DND-41 (cell line): ENCODE data around the gene PCSK4.

Experiments
- ATAC-seq: fragments of 200-7000 bp; cut with Tn5 transposase; 3 replicates; pipeline ENCODE4 v1.9.1; 2021; ENCODE audit warnings: low read depth; ENCODE audit not compliant: insufficient read depth
- DNase-seq: peaks from one replicate; pipeline ENCODE4 v3.0.0-alpha.2; 2020
- H2AFZ ChIP-seq: 2 replicates; pipeline ENCODE4 v1.6.0; 2012; ENCODE audit warnings: low read depth, low read length
- H3K27ac ChIP-seq: 2 replicates; pipeline ENCODE4 v1.5.1; 2012; ENCODE audit warnings: low read length, inconsistent platforms
- H3K27me3 ChIP-seq: fragments of 200-600 bp; sonication (generic); 2 replicates; pipeline ENCODE4 v1.6.0; 2012; ENCODE audit warnings: low read length, mild to moderate bottlenecking, inconsistent platforms; ENCODE audit not compliant: insufficient read depth, poor library complexity
- H3K36me3 ChIP-seq: 2 replicates; pipeline ENCODE4 v1.5.1; 2012; ENCODE audit warnings: low read length, inconsistent platforms; ENCODE audit not compliant: insufficient read depth
- H3K4me1 ChIP-seq: 2 replicates; pipeline ENCODE4 v1.5.1; 2012; ENCODE audit warnings: mild to moderate bottlenecking, low read length; ENCODE audit not compliant: insufficient read depth
- H3K4me2 ChIP-seq: 2 replicates; pipeline ENCODE4 v1.6.0; 2012; ENCODE audit warnings: mild to moderate bottlenecking, moderate library complexity, low read length, inconsistent platforms; ENCODE audit not compliant: insufficient read depth
- H3K4me3 ChIP-seq, 2 experiments: fragments of 200-600 bp in 1 of 2; shearing (Covaris generic) in 1 of 2; 2 replicates each; pipeline ENCODE4 v1.5.1; 2012 to 2016; ENCODE audit warnings: inconsistent platforms in 2 of 2, low read length in 2 of 2, mild to moderate bottlenecking in 2 of 2, low read depth in 1 of 2, moderate library complexity in 1 of 2
- H3K79me2 ChIP-seq: 2 replicates; pipeline ENCODE4 v1.6.0; 2012; ENCODE audit warnings: low read length, inconsistent platforms; ENCODE audit not compliant: insufficient read depth
- H3K9ac ChIP-seq: 2 replicates; pipeline ENCODE4 v1.6.0; 2012; ENCODE audit warnings: low read depth, mild to moderate bottlenecking, inconsistent platforms, low read length, moderate library complexity
- H3K9me3 ChIP-seq: 2 replicates; pipeline ENCODE4 v1.5.1; 2012; ENCODE audit warnings: low read length, moderate library complexity, mild to moderate bottlenecking, inconsistent platforms; ENCODE audit not compliant: insufficient read depth, severe bottlenecking
- H4K20me1 ChIP-seq: 2 replicates; pipeline ENCODE4 v1.6.0; 2012; ENCODE audit warnings: low read length; ENCODE audit not compliant: insufficient read depth
- EZH2 ChIP-seq: IDR thresholded peaks from 3 replicates; pipeline ENCODE4 v1.6.1; 2012; ENCODE audit warnings: borderline replicate concordance, low read depth, mild to moderate bottlenecking, moderate library complexity, low read length, inconsistent platforms; ENCODE audit not compliant: severe bottlenecking
- TF ChIP-seq, protein P1 (sequence below): IDR thresholded peaks from 2 replicates; pipeline ENCODE4 v1.5.1; 2012; ENCODE audit warnings: borderline replicate concordance, low read length, moderate library complexity, mild to moderate bottlenecking; ENCODE audit not compliant: poor library complexity, severe bottlenecking; ENCODE audit errors: extremely low read depth

PCSK4 gene

DNA sequence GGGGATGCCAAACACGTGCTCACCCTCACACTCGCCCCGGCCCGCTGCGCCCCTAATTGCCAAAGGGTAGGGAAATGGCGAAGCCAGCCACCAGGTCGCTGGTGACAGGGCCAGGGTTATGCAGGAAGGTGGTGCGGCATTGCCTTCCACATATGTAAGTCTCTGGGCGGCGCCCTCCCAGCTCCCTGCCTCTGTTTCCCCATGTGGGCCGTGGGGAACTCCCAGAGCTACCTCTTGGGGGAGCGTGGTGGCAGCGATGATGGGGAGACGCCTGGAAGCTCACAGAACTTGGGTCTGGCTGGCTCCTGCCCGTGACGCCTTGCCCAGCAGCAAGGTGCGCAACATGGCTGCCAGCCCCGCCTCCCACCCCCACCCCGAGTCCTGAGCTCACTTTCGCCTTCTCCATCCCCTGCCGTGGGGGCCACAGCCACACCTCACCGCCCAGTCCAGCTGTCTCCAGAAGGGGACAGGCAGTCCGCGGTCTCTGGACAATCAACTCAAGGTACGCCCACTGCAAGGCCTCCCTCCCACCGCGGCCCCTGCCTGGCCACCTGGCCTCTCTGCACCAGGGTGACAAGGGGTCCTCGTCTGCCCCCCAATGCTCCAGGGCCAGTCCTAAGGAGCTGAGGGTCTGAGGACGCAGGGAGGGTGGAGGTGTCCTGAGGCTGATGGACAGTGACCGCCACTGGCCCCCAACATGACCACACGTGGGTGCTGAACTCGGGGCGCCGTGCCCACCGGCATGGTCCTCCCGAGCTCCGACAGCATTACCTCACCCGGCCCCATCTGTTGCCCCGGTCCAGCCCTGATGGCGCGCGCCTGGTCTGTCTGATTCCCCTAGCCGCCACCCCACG lies 17.7 kb downstream of the PCSK4 start:
- H4K20me1 ChIP-seq, result peaks cover 80% of the 10 kb centered on the region
- H3K4me1 ChIP-seq, result peaks cover 33% of the 10 kb centered on the region
- H3K79me2 ChIP-seq, result peaks cover 29% of the 10 kb centered on the region
- TF ChIP-seq, protein P1, sequence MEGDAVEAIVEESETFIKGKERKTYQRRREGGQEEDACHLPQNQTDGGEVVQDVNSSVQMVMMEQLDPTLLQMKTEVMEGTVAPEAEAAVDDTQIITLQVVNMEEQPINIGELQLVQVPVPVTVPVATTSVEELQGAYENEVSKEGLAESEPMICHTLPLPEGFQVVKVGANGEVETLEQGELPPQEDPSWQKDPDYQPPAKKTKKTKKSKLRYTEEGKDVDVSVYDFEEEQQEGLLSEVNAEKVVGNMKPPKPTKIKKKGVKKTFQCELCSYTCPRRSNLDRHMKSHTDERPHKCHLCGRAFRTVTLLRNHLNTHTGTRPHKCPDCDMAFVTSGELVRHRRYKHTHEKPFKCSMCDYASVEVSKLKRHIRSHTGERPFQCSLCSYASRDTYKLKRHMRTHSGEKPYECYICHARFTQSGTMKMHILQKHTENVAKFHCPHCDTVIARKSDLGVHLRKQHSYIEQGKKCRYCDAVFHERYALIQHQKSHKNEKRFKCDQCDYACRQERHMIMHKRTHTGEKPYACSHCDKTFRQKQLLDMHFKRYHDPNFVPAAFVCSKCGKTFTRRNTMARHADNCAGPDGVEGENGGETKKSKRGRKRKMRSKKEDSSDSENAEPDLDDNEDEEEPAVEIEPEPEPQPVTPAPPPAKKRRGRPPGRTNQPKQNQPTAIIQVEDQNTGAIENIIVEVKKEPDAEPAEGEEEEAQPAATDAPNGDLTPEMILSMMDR, result no peak
- TF ChIP-seq EZH2, result no peak
- H3K9ac ChIP-seq, result no peak overlapping the region
- no peak overlapping the region for H3K27ac ChIP-seq
- H2AFZ ChIP-seq, result no peak overlapping the region
- no peak overlapping the region for H3K4me2 ChIP-seq
- no peaks in the 10 kb centered on the region for H3K27me3 ChIP-seq
- H3K36me3 ChIP-seq, result peaks cover 23% of the 10 kb centered on the region
- no peaks in the 10 kb centered on the region for H3K9me3 ChIP-seq
- H3K4me3 ChIP-seq, result no peak overlapping the region
- ATAC-seq (no peak), DNase-seq (no peak)

DNA sequence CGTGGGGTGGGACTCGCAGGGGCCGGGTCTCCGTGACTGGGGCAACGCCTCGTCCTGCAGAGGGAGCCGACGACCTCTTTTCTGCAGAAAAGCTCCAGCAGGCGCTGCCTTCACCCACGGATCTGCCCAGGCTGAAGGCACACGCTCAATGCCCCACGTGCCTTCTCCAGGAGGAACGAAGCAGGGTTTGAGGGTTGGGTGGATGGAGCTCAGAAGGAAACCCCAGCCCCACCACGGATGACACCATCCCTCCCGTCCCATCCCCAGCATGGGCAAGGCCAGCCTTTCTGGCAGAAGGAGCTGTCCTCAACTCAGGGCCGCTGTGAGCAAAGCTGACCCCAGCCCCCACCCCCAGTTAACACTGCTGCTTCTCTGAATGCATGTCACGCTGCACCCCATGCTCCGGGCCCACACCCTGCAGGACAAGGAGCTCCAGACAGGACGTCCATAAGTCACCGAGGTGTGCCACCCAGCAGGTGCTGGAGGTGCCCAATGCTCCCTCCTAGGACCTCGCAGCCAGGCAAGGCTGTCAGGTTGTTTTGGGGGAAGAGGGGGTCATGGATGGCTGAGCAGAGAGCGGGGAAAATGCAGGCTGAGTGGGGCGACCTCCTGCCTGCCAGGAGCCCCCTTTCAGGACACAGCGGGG lies 18.5 kb downstream of the PCSK4 start:
- Histone ChIP-seq H3K4me2 (peak overlapping the region; percentile 69), H3K27ac (no peak overlapping the region), H3K36me3 (peaks cover 20% of the 10 kb centered on the region), H3K4me1 (peaks cover 27% of the 10 kb centered on the region), H3K9ac (peak overlapping the region; percentile 39; the same call in 1 of the 2 replicates), H3K4me3 (no peak overlapping the region), H4K20me1 (peaks cover 79% of the 10 kb centered on the region), H3K9me3 (no peaks in the 10 kb centered on the region), H2AFZ (no peak overlapping the region), H3K27me3 (no peaks in the 10 kb centered on the region), H3K79me2 (peaks cover 23% of the 10 kb centered on the region)
- DNase-seq, result peak; percentile 43
- peak; percentile 23; the same call in 1 of the 3 replicates for ATAC-seq
- TF ChIP-seq, protein P1, result peak; percentile 43
- no peak for TF ChIP-seq EZH2

DNA sequence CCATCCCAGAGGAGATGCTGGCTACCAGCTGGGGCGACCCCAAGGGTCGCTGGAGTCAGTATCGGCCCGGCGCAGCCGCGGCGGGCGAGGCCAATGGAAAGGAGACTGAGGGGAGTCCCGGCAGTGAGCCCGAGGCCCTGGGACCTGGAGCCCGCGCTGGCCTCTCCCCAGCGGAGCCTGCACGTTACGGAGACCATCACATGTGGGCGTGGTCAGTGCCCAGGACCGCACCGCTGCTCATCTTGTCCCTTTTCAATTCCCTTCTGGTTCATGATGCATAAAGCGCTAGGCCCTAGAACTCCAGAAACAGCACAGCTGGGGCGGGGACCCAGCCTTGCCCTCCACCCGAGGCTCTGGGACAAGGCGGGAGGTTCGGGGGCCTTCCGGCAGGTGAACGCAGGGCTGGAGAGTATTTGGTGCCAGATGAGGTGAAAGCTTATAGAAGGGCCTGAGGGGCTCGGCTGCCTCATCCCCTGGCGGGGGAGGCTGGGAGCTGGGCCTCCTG lies 19.1 kb downstream of the PCSK4 start:
- peak overlapping the region in 1 of 2 experiments; percentile 44; a peak in 2 of 4 replicates for H3K4me3 ChIP-seq
- peaks cover 23% of the 10 kb centered on the region for H3K4me1 ChIP-seq
- no peaks in the 10 kb centered on the region for H3K9me3 ChIP-seq
- H2AFZ ChIP-seq, result no peak overlapping the region
- peak overlapping the region; percentile 69 for H3K4me2 ChIP-seq
- no peaks in the 10 kb centered on the region for H3K27me3 ChIP-seq
- H3K79me2 ChIP-seq, result peaks cover 17% of the 10 kb centered on the region; the same call in 1 of the 2 replicates
- ATAC-seq (peak; percentile 22; the same call in 2 of the 3 replicates), DNase-seq (no peak)
- H3K36me3 ChIP-seq, result peaks cover 14% of the 10 kb centered on the region
- H3K27ac ChIP-seq, result no peak overlapping the region
- peak overlapping the region; percentile 39; the same call in 1 of the 2 replicates for H3K9ac ChIP-seq
- TF ChIP-seq, protein P1, result no peak
- TF ChIP-seq EZH2, result no peak
- H4K20me1 ChIP-seq, result peaks cover 75% of the 10 kb centered on the region
